HUDEP-2 (cell line): ENCODE measurements around the gene OAS2.
"Not testable (repeated sequence)": the region's sequence is repeated elsewhere in the genome, so short reads cannot be mapped to it uniquely, and the experiment has no call there.

ENCODE experiments used
- DNase-seq, 76 experiments: peaks; one replicate each; lab custom pipeline; 2025; ENCODE audit not compliant: unreplicated experiment in 76 of 76; lab: John Stamatoyannopoulos, UW

Gene OAS2

DNA sequence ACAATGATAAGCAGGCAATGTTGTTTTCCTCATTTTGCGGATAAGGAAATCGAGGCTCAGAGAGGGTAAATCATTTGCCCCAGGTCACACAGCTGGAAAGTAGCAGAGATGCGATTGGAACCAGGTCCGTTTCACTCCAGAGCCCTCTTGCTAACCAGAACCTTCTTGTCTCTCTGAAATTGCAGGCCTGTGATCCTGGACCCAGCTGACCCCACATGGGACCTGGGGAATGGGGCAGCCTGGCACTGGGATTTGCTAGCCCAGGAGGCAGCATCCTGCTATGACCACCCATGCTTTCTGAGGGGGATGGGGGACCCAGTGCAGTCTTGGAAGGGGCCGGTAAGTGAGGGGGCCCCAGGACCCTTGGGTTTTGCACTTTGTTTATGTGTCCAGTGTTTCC lies 30.6 kb upstream of the OAS2 start:
- DNase-seq = no peak

DNA sequence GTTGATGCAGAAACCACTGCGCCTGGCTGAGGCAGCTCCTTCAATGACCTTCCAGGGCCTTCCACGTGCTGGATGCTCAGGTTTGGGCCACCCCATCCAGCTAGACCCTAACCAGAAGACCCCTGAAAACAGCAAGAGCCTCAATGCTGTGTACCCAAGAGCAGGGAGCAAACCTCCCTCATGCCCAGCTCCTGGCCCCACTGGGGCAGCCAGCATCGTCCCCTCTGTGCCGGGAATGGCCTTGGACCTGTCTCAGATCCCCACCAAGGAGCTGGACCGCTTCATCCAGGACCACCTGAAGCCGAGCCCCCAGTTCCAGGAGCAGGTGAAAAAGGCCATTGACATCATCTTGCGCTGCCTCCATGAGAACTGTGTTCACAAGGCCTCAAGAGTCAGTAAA lies 29.5 kb upstream of the OAS2 start:
- no peak for DNase-seq

DNA sequence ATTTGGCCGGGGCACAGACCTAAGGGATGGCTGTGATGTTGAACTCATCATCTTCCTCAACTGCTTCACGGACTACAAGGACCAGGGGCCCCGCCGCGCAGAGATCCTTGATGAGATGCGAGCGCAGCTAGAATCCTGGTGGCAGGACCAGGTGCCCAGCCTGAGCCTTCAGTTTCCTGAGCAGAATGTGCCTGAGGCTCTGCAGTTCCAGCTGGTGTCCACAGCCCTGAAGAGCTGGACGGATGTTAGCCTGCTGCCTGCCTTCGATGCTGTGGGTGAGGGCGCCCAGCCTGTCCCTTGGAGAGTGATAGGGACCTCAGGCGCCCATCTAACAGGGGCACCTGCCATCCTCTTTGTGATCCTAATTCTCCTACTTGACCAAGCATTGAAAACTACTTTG lies 27.6 kb upstream of the OAS2 start:
- no peak for DNase-seq

DNA sequence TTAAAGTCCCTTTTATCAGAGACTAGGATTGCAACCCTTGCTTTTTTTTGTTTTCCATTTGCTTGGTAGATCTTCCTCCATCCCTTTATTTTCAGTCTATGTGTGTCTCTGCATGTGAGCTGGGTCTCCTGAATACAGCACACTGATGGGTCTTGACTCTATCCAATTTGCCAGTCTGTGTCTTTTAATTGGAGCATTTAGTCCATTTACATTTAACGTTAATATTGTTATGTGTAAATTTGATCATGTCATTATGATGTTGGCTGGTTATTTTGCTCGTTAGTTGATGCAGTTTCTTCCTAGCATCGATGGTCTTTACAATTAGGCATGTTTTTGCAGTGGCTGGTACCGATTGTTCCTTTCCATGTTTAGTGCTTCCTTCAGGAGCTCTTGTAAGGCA lies 21.2 kb upstream of the OAS2 start:
- not testable (repeated sequence) for DNase-seq

DNA sequence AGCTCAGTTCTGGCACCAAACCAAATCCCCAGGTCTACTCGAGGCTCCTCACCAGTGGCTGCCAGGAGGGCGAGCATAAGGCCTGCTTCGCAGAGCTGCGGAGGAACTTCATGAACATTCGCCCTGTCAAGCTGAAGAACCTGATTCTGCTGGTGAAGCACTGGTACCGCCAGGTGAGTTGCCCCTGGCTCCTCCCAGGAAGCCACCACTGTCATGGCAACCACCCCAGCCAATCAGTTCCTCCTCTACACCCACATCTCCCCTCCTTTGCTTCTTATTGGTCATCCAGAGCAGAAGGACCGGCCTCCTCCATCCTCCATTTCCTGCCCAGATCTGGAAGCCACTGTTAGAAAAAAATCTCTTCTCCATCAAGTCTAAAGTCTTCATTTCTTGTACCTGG lies 17.2 kb upstream of the OAS2 start:
- no peak for DNase-seq

DNA sequence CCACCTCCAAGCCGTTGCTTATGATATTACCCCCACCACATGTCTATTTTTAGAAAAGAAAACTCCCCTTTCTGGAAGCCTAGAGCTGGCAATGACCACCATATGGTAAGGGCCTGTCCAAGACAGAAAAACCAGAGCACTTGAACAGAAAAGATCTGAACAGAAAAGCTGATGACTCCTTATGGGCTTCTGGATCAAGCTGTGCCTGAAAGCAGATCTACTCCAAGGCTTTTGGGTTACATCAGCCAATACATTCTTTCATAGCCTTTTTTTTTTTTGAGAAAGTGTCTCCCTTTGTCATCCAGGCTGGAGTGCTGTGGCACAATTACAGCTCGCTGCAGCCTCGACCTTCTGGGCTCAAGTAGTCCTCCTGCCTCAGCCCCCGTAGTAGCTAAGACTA lies 16.8 kb upstream of the OAS2 start:
- no peak for DNase-seq

DNA sequence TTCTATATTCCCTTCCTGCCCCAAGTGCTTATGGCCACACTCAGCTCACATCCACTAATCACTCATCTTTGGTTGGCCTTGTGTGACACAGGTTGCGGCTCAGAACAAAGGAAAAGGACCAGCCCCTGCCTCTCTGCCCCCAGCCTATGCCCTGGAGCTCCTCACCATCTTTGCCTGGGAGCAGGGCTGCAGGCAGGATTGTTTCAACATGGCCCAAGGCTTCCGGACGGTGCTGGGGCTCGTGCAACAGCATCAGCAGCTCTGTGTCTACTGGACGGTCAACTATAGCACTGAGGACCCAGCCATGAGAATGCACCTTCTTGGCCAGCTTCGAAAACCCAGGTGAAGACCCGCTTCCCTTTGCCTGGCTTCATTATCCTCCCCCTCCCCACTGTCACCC lies 15.8 kb upstream of the OAS2 start:
- no peak for DNase-seq

DNA sequence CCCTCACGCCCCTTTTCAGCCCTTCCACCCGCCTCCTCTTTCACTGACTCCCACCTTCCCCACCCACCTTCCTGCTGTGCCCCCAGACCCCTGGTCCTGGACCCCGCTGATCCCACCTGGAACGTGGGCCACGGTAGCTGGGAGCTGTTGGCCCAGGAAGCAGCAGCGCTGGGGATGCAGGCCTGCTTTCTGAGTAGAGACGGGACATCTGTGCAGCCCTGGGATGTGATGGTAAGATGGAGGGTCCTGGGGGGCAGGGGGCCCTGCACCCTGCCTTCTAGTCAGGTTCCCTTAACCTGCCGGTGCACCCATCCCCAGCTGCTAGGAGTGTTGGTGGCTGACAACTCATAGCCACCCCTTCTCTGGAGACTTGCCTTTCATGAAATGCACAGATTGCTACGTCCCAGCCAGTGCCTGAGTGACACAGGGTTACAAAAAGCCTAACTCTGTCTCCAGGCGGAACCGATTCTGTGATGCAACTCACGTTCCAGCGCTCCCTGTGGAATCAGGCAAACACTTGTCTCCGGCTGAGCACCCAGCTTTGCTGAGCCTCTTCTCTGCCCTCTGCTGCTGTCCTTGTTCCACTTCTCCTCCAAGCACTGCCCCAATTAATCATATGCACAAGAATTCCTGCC lies 15.0 kb upstream of the OAS2 start:
- DNase-seq = no peak

DNA sequence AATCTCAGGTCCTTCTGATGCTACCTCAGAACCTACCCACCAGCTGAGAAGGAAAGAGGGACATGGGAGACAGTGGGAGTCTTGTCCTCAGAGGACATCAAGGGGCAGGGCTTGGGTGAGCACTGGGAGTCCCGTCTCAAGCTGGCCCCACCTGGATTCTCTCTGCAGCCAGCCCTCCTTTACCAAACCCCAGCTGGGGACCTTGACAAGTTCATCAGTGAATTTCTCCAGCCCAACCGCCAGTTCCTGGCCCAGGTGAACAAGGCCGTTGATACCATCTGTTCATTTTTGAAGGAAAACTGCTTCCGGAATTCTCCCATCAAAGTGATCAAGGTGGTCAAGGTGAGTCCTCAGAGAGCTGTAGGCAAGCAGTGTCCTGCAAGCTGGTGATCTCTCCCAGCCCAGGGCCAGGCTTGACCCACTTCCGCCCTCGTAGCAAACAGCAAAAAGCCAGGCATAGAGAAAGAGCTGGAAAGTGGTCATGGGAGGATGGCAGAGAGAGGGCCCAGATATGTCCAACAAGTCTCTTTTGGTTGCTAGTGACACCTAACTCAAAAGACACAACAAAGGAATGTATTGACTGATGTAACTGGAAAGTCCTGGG lies 14.2 kb upstream of the OAS2 start:
- no peak for DNase-seq

DNA sequence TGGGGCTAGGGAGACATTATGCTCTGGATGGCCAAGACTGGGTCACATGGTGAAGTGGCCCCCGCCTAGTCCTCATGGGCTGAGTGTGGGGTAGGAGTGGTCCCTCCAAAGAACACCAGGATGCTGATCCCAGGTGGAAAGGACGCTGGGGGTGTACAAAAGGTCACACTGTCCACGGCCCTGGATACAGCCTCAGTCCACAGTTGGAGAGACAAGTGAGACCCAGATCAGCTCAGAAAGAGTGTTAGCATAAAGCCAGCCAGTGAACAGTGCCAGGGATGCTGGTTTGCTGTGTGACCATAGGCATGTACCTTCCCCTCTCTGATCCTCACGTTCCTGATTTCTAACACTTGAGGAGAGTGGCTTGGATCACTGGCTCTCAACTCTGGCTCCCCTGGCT lies 13.4 kb upstream of the OAS2 start:
- no peak for DNase-seq

DNA sequence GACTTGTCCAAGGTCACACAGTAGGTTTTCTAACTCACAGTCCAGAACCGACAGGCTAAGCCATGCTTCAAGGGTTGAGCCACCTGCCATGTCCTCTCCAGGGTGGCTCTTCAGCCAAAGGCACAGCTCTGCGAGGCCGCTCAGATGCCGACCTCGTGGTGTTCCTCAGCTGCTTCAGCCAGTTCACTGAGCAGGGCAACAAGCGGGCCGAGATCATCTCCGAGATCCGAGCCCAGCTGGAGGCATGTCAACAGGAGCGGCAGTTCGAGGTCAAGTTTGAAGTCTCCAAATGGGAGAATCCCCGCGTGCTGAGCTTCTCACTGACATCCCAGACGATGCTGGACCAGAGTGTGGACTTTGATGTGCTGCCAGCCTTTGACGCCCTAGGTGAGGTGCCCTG lies 12.7 kb upstream of the OAS2 start:
- DNase-seq = no peak

DNA sequence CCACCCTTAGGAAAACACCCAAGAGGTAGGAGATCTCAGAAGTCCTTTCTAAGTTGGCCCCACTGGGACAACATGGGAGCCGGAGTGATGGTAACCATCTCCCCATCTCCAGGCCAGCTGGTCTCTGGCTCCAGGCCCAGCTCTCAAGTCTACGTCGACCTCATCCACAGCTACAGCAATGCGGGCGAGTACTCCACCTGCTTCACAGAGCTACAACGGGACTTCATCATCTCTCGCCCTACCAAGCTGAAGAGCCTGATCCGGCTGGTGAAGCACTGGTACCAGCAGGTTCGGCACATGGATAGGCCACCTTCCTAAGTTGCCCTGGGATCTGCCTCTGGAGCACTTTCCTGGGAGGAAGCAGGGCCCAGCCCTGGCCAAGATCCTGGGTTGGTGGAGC lies 11.0 kb upstream of the OAS2 start:
- no peak for DNase-seq

DNA sequence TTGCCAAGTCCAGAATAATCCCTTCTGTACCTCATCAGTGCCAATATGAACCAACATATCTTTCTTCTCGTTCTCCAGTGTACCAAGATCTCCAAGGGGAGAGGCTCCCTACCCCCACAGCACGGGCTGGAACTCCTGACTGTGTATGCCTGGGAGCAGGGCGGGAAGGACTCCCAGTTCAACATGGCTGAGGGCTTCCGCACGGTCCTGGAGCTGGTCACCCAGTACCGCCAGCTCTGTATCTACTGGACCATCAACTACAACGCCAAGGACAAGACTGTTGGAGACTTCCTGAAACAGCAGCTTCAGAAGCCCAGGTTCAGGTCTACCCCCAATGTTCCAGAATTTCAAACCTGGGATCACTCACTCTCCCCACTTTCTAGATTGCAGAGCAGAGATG lies 10.5 kb upstream of the OAS2 start:
- no peak for DNase-seq

DNA sequence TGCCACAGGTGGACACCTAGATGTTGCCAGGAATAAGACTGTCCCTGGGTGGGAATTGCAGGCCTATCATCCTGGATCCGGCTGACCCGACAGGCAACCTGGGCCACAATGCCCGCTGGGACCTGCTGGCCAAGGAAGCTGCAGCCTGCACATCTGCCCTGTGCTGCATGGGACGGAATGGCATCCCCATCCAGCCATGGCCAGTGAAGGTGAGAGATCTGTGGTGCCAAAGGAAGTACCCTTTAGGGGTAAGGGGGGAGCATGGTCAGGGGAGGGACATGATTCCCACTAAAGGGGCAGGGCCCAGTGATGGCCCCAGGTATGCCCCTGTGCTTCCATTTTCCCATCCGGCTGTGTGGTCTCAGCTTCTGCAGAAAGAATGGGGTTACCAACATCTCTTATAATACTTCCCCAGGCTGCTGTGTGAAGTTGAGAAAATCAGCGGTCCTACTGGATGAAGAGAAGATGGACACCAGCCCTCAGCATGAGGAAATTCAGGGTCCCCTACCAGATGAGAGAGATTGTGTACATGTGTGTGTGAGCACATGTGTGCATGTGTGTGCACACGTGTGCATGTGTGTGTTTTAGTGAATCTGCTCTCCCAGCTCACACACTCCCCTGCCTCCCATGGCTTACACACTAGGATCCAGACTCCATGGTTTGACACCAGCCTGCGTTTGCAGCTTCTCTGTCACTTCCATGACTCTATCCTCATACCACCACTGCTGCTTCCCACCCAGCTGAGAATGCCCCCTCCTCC lies 8.6 kb upstream of the OAS2 start:
- DNase-seq = no peak

DNA sequence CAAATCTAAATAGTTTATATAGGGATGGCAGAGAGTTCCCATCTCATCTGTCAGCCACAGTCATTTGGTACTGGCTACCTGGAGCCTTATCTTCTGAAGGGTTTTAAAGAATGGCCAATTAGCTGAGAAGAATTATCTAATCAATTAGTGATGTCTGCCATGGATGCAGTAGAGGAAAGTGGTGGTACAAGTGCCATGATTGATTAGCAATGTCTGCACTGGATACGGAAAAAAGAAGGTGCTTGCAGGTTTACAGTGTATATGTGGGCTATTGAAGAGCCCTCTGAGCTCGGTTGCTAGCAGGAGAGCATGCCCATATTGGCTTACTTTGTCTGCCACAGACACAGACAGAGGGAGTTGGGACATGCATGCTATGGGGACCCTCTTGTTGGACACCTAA lies 7.9 kb upstream of the OAS2 start:
- no peak for DNase-seq

DNA sequence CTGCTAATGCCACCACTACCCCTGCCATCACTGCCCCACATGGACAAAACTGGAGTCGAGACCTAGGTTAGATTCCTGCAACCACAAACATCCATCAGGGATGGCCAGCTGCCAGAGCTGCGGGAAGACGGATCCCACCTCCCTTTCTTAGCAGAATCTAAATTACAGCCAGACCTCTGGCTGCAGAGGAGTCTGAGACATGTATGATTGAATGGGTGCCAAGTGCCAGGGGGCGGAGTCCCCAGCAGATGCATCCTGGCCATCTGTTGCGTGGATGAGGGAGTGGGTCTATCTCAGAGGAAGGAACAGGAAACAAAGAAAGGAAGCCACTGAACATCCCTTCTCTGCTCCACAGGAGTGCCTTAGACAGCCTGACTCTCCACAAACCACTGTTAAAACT lies 7.1 kb upstream of the OAS2 start:
- no peak for DNase-seq

DNA sequence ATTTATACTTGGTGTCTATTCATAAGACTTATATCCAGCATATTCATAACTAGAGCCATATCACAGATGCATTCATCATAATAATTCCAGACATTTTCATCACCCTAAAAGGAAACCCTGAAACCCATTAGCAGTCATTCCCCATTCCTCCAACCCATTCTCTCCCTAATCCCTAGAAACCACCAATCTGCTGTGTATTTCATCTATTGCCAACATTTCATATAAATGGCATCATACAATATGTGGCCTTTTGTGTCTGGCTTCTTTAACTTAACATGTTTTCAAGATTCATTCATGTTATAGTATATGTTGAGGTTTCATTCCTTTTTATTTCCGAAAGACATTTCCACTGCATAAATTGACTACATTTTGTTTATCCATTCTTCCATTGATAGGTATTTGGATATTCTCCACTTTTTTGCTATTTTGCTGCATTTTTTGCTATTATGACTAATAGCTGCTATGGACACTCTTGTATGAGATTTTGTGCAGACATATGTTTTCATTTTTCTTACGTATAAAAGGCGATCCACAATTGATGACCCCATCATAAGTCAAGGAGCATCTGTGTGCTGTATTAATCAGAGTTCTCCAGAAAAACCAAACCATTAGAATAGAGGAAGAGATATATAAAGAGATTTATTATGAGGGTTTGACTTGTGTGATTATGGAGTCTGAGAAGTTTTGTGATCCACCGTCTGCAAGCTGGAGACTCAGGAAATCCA lies 5.1 kb upstream of the OAS2 start:
- no peak for DNase-seq

DNA sequence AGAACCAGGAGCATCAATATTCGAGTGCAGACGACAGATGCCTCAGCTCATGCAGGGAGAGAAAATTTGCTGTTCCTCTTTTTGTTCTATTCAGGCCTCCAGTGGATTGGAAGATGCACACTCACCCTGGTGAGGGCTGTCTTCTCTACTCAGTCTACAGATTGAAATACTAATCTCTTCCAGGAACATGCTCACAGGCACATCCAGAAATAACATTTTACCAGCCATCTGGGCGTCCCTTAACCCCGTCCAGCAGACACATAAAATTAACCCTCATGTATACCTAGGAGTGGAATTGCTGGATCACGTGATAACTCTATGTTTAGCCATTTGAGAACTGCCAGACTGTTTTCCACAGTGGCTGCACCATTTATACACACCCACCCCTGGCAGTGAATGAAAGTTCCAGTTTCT lies 4.5 kb upstream of the OAS2 start:
- no peak for DNase-seq

DNA sequence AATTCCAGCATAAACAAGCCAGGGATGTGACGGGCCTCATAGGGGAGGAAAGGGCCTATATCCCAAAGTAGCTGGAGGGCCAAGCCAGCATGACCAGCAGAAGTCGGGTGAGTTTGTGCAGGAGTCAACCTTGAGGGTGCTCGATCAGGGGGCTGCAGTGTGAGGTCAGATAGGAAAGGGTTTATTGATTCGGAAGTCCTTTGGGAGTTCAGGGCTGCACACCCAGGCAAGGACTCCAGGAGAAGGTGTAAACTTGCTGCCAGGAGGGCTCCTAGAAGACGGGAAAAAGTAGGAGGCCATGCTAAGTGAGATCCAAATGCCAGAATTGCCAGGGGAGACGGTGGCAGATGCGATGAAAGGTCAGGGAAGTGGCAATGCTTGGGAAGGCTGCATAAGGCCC lies 3.4 kb upstream of the OAS2 start:
- no peak for DNase-seq

DNA sequence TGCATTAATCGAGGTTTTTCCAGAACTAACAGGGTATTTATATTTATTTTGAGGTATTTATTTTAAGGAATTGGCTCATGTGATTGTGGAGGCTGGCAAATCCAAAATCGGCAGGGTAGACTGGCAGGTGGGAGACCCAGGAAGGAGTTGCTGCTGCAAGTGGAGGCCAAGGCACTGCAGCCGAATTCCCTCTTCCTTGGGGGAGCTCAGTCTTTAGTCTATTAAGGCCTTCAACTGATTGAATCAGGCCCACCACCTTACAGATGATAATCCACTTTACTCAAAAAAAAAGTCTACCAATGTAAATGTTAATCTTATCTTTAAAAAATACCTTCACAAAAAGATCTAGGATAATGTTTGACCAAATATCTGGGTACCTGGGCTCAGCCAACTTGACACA lies 1.2 kb upstream of the OAS2 start:
- DNase-seq = no peak

DNA sequence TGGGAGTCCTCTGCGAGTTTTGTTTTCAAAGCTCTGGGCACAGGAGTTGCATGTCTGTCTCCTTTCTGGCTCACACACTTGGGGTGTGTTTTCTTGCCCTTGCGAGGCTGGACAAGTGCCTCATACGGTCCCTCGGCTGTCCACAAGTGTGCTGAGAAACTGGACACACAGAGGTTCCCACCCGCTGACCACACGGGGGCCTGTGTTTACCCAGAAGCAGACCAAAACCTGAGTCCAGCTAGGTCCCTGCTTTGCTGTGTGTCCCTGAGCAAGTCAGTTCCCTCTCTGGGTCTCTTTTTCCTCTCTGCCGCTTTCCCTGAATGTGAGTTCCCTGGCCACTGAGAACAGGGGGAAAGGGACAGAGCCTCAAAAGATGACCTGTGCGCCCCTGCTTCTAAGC lies 678 bp upstream of the OAS2 start:
- no peak for DNase-seq
